Neuronal stem cell (in vitro differentiated cells): Measurements from ENCODE around the gene DBNL.

Experiments
- DNase-seq: peaks from one replicate; pipeline ENCODE4 v3.0.0-alpha.2; 2013; ENCODE audit warnings: low spot score
- H2AFZ ChIP-seq: one replicate; pipeline ENCODE4 v1.6.1; 2013; ENCODE audit warnings: mild to moderate bottlenecking, low read length, inconsistent platforms
- H2AK5ac ChIP-seq: 2 replicates; pipeline ENCODE4 v1.6.1; 2013; ENCODE audit warnings: low read depth, mild to moderate bottlenecking, inconsistent platforms, low read length, moderate library complexity, mixed read lengths
- H2BK120ac ChIP-seq: 2 replicates; pipeline ENCODE4 v1.6.1; 2013; ENCODE audit warnings: low read depth, mild to moderate bottlenecking, inconsistent platforms, low read length, moderate library complexity, mixed read lengths
- H2BK12ac ChIP-seq: one replicate; pipeline ENCODE4 v1.6.1; 2013; ENCODE audit warnings: low read length, inconsistent platforms
- H2BK15ac ChIP-seq: 2 replicates; pipeline ENCODE4 v1.6.1; 2013; ENCODE audit warnings: mild to moderate bottlenecking, low read length, inconsistent platforms, mixed read lengths
- H2BK5ac ChIP-seq: one replicate; pipeline ENCODE4 v1.6.1; 2013; ENCODE audit warnings: inconsistent platforms, mild to moderate bottlenecking, low read length, moderate library complexity
- H3K14ac ChIP-seq: one replicate; pipeline ENCODE4 v1.6.1; 2013; ENCODE audit warnings: low read length, inconsistent platforms
- H3K18ac ChIP-seq: 2 replicates; pipeline ENCODE4 v1.6.1; 2013; ENCODE audit warnings: low read length, inconsistent platforms
- H3K23ac ChIP-seq: 2 replicates; pipeline ENCODE4 v1.6.1; 2013; ENCODE audit warnings: low read depth, mild to moderate bottlenecking, mixed read lengths, low read length, inconsistent platforms; ENCODE audit not compliant: poor library complexity
- H3K27ac ChIP-seq: replicated peaks from 3 replicates; pipeline ENCODE4 v1.5.1; 2013; ENCODE audit warnings: low read length, inconsistent platforms
- H3K27me3 ChIP-seq, 3 experiments: 2 replicates each; pipeline ENCODE4 v1.6.1; 2013; ENCODE audit warnings: low read length in 3 of 3, mild to moderate bottlenecking in 2 of 3, inconsistent platforms in 1 of 3, low read depth in 1 of 3, mixed read lengths in 1 of 3, moderate library complexity in 1 of 3; ENCODE audit not compliant: control insufficient read depth in 3 of 3, insufficient read depth in 3 of 3
- H3K36me3 ChIP-seq, 2 donors: replicated peaks in 1 of 2; 2 replicates each; pipeline ENCODE4 v1.6.1; 2013; ENCODE audit warnings: low read length in 2 of 2; ENCODE audit not compliant: control insufficient read depth in 2 of 2, insufficient read depth in 2 of 2
- H3K4ac ChIP-seq: 2 replicates; pipeline ENCODE4 v1.6.1; 2013; ENCODE audit warnings: inconsistent platforms, mild to moderate bottlenecking, low read length, moderate library complexity
- H3K4me1 ChIP-seq, 2 donors: 1 replicate in 1 of 2; 2 replicates in 1 of 2; pipeline ENCODE4 v1.6.1; 2013; ENCODE audit warnings: low read length in 2 of 2, low read depth in 1 of 2; ENCODE audit not compliant: control insufficient read depth in 2 of 2, insufficient read depth in 1 of 2
- H3K4me2 ChIP-seq: one replicate; pipeline ENCODE4 v1.6.1; 2013; ENCODE audit warnings: mild to moderate bottlenecking, low read length, inconsistent platforms; ENCODE audit not compliant: insufficient read depth, poor library complexity, severe bottlenecking
- H3K4me3 ChIP-seq, 2 donors: 2 replicates each; pipeline ENCODE4 v1.5.1; 2013; ENCODE audit warnings: low read length in 2 of 2, mild to moderate bottlenecking in 2 of 2, inconsistent platforms in 1 of 2, moderate library complexity in 1 of 2
- H3K79me1 ChIP-seq: one replicate; pipeline ENCODE4 v1.6.1; 2013; ENCODE audit warnings: low read depth, mild to moderate bottlenecking, inconsistent platforms, low read length, moderate library complexity
- H3K9ac ChIP-seq: one replicate; pipeline ENCODE4 v1.6.1; 2013; ENCODE audit warnings: mild to moderate bottlenecking, low read depth, low read length, inconsistent platforms; ENCODE audit not compliant: poor library complexity
- H3K9me3 ChIP-seq, 2 donors: replicated peaks in 1 of 2; 2 replicates each; pipeline versions ENCODE3 to v1.6.1; 2013; ENCODE audit warnings: low read length in 2 of 2, mild to moderate bottlenecking in 2 of 2, inconsistent platforms in 1 of 2, low read depth in 1 of 2, mixed read lengths in 1 of 2, moderate library complexity in 1 of 2; ENCODE audit not compliant: control insufficient read depth in 2 of 2, insufficient read depth in 1 of 2
- H4K8ac ChIP-seq: one replicate; pipeline ENCODE4 v1.6.1; 2013; ENCODE audit warnings: low read depth, mild to moderate bottlenecking, inconsistent platforms, low read length, moderate library complexity
- H4K91ac ChIP-seq: one replicate; pipeline ENCODE4 v1.6.1; 2013; ENCODE audit warnings: low read length, low read depth, mild to moderate bottlenecking, inconsistent platforms; ENCODE audit not compliant: poor library complexity
- WGBS, 2 donors: extraction: QIAGEN DNeasy Blood & Tissue Kit; methylation state at CpG; one replicate each; pipeline ENCODE4 v1.1.7; 2013; ENCODE audit warnings: missing lambda C conversion rate in 2 of 2, mixed read lengths in 1 of 2; ENCODE audit not compliant: insufficient read length in 2 of 2, insufficient replicate concordance in 1 of 2; ENCODE audit errors: extremely low coverage in 2 of 2; 5-methylcytosine and 5-hydroxymethylcytosine counted together

The DBNL gene

DNA sequence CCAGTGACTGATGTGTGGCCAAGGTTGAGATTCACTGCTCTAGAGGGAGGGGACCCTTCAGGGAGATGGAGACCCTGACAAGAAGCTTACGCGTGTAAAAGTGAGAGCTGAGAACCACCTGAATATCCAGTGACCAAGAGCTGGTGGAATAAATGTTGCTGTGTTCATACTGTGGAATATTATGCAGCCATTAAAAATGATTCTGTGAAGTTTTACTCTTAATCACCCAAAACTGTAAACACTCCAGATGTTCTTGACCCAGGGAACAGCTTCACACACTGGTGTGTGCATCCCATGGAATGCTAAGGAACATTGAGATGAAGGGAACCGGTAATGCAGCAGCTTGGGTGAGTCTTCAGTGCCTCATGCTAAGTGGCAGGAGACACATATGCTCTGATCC lies 42.1 kb downstream of the DBNL start:
- H3K36me3 ChIP-seq: no peaks in the 10 kb centered on the region
- H3K14ac ChIP-seq: no peak overlapping the region
- no peak overlapping the region for H2BK5ac ChIP-seq
- no peak for DNase-seq
- H4K91ac ChIP-seq: no peak overlapping the region
- no peak overlapping the region for H3K4me3 ChIP-seq
- no peak overlapping the region for H2AK5ac ChIP-seq
- H2BK120ac ChIP-seq: no peak overlapping the region
- H3K9me3 ChIP-seq: no peaks in the 10 kb centered on the region
- H3K27me3 ChIP-seq: peaks cover 0 to 14% (median 4%) of the 10 kb centered on the region in 3 experiments
- H4K8ac ChIP-seq: no peak overlapping the region
- no peaks in the 10 kb centered on the region for H3K4me1 ChIP-seq
- H3K4ac ChIP-seq: no peak overlapping the region
- H3K79me1 ChIP-seq: no peaks in the 10 kb centered on the region
- H2BK12ac ChIP-seq: no peak overlapping the region
- H3K27ac ChIP-seq: no peak overlapping the region
- H3K9ac ChIP-seq: no peak overlapping the region
- no peak overlapping the region for H3K4me2 ChIP-seq
- no peak overlapping the region for H3K23ac ChIP-seq
- H2AFZ ChIP-seq: no peak overlapping the region
- WGBS, 2 donors: no CpG with 5 or more reads among the region's 3 CpGs
- H3K18ac ChIP-seq: no peak overlapping the region
- no peak overlapping the region for H2BK15ac ChIP-seq

DNA sequence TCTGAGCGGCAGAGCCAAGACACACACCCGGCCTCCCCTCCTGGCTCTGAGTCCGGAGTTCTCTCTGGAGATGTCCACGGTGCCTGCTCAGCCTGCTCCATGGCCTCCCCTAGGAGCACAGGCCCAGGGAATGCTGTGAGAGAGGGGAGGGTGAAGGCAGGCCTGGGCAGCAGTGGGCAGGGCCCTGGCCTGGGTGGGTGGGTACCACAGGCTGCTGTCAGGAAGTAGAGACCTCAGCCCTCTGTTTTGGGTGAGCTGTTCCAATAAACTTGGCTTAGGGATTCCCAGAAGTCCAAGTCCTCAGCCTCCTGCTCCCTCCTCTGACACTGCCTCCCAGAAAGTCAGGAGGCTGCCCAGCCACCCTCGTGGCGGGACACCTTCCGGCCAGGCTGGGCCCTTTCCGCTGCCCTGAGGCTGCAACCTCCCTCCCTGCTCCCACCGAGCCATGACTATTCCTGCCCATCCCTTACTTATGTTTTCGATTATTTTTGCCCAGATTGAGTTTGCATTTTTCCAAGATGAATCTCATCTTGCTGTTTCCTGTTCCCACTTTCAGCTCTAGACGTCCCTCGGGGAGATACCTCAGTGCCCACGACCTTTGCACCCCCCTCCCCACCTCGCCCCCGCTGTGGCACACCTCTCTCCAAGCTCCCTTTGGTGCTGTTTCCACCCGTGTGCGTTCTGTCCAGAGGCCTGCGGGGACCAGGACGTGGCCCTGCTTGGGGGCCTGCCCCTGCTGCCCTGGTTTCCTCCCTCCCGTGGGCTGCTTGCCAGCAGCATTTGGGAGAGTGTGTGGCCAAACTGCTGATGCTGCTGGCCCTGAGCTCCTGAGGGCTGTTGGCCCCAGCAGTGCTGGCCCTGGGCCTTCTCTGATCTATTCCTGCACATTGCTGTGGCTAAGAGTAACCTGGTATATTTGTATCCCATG lies 43.7 kb downstream of the DBNL start:
- H3K23ac ChIP-seq: no peak overlapping the region

DNA sequence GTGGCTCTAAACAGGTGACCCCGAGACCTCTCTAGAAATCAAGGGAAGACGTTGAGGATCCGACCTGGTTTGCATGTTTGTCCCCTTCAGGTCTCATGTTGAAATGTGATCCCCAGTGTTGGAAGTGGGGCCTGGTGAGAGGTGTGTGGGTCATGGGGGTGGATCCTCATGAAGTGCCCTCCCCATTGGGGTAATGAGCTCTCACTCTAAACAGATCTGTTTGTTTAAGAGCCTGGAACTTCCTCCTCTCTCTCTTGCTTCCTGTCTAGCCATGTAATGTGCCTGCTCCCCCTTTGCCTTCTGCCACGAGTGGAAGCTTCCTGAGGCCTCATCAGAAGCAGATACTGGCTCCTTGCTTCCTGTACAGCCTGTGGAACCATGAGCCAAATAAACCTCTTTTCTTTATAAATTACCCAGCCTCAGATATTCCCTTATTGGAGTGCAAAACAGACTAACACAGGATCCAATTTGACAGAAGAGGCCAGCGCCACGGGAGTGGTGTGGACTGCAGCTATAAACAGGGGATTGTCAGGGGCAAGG lies 48.7 kb downstream of the DBNL start:
- H3K9ac ChIP-seq: no peak overlapping the region
- H2BK120ac ChIP-seq: no peak overlapping the region
- no peak overlapping the region for H3K23ac ChIP-seq
- no CpG with 5 or more reads among the region's 6 CpGs for WGBS, 2 donors
- H3K4me1 ChIP-seq: no peaks in the 10 kb centered on the region
- H3K4ac ChIP-seq: no peak overlapping the region
- H2BK12ac ChIP-seq: no peak overlapping the region
- no peaks in the 10 kb centered on the region for H3K79me1 ChIP-seq
- no peak overlapping the region for H2AK5ac ChIP-seq
- no peak overlapping the region for H2AFZ ChIP-seq
- no peak for DNase-seq
- H3K14ac ChIP-seq: no peak overlapping the region
- no peak overlapping the region for H3K4me2 ChIP-seq
- H3K18ac ChIP-seq: no peak overlapping the region
- H2BK15ac ChIP-seq: no peak overlapping the region
- no peak overlapping the region for H3K27ac ChIP-seq
- no peak overlapping the region for H3K4me3 ChIP-seq
- no peaks in the 10 kb centered on the region for H3K9me3 ChIP-seq
- no peak overlapping the region for H2BK5ac ChIP-seq
- no peaks in the 10 kb centered on the region for H3K36me3 ChIP-seq
- peaks cover 0 to 5% (median 0%) of the 10 kb centered on the region in 3 experiments for H3K27me3 ChIP-seq
- no peak overlapping the region for H4K8ac ChIP-seq
- no peak overlapping the region for H4K91ac ChIP-seq

More for the DNA sequence above, 43.7 kb downstream of the DBNL start:
- H4K8ac ChIP-seq: no peak overlapping the region
- no peak overlapping the region for H3K4me2 ChIP-seq
- H3K4me1 ChIP-seq: no peaks in the 10 kb centered on the region
- WGBS, 2 donors: no CpG with 5 or more reads among the region's 20 CpGs
- no peak overlapping the region for H4K91ac ChIP-seq
- no peak overlapping the region for H3K9ac ChIP-seq
- H2AFZ ChIP-seq: peak overlapping the region; percentile 82
- H2BK5ac ChIP-seq: peak overlapping the region; percentile 48
- H2BK12ac ChIP-seq: no peak overlapping the region
- no peak overlapping the region for H3K4me3 ChIP-seq
- no peak for DNase-seq
- peak overlapping the region; percentile 86 for H3K14ac ChIP-seq
- H2BK120ac ChIP-seq: no peak overlapping the region
- no peak overlapping the region for H2AK5ac ChIP-seq
- peaks cover 0 to 16% (median 4%) of the 10 kb centered on the region in 3 experiments for H3K27me3 ChIP-seq
- H2BK15ac ChIP-seq: peak overlapping the region; percentile 50
- no peaks in the 10 kb centered on the region for H3K36me3 ChIP-seq
- no peaks in the 10 kb centered on the region for H3K9me3 ChIP-seq
- no peak overlapping the region for H3K4ac ChIP-seq
- no peak overlapping the region for H3K18ac ChIP-seq
- H3K79me1 ChIP-seq: no peaks in the 10 kb centered on the region
- no peak overlapping the region for H3K27ac ChIP-seq

DNA sequence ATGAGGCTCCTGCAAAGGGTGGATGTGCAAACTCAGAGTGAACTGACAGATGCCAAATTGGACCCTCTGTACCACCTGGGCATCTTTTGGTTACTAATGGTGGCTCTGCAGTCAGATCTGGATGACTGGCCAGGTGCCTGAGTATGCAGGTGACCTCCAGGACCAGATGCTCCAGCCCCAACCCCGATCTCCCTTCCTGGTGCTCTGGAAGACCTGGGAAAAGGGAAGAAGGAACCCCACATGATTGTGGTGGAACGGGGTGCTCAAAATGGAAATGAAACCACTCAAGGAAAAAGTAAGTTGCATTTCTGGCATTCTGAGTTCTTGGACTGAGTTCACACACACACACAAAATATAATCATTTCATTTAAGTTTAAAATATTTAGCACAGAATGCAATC lies 49.9 kb downstream of the DBNL start:
- no peak overlapping the region for H2AFZ ChIP-seq
- H3K23ac ChIP-seq: no peak overlapping the region
- H3K14ac ChIP-seq: no peak overlapping the region
- no peaks in the 10 kb centered on the region for H3K79me1 ChIP-seq
- no peak overlapping the region for H2BK15ac ChIP-seq
- H3K27me3 ChIP-seq: peaks cover 0 to 5% (median 0%) of the 10 kb centered on the region in 3 experiments
- H3K9ac ChIP-seq: no peak overlapping the region
- no peak overlapping the region for H2AK5ac ChIP-seq
- H3K18ac ChIP-seq: no peak overlapping the region
- no peaks in the 10 kb centered on the region for H3K36me3 ChIP-seq
- H3K4ac ChIP-seq: no peak overlapping the region
- H3K4me2 ChIP-seq: no peak overlapping the region
- H3K4me3 ChIP-seq: no peak overlapping the region
- H4K8ac ChIP-seq: no peak overlapping the region
- WGBS, 2 donors: no CpG with 5 or more reads among the region's 2 CpGs
- no peak overlapping the region for H2BK120ac ChIP-seq
- no peaks in the 10 kb centered on the region for H3K9me3 ChIP-seq
- H2BK5ac ChIP-seq: no peak overlapping the region
- H3K4me1 ChIP-seq: no peaks in the 10 kb centered on the region
- H3K27ac ChIP-seq: no peak overlapping the region
- no peak overlapping the region for H2BK12ac ChIP-seq
- DNase-seq: no peak
- no peak overlapping the region for H4K91ac ChIP-seq
